GM21786 (cell line): ENCODE data around the gene SLC25A47.
"Not testable (repeated sequence)": the region's sequence is repeated elsewhere in the genome, so short reads cannot be mapped to it uniquely, and the experiment has no call there.

ENCODE experiments used
- ATAC-seq: cut with Tn5 transposase; IDR thresholded peaks from one replicate; pipeline ENCODE4 v1.9.1; 2021; ENCODE audit not compliant: unreplicated experiment

SLC25A47 gene

GRCh38 chr14:100304825-100305323 is 18.3 kb upstream of the SLC25A47 start:
- no peak for ATAC-seq

GRCh38 chr14:100305324-100306100 is 17.6 kb upstream of the SLC25A47 start:
- no peak for ATAC-seq

GRCh38 chr14:100306101-100306997 is 16.8 kb upstream of the SLC25A47 start, which contains the start of gene SLC25A29:
SLC25A29 (minus strand) TSS chr14:100306444; CDS start chr14:100306232, 212 bp downstream.
- ATAC-seq, result peak; percentile 83

GRCh38 chr14:100306998-100307765 is 16.0 kb upstream of the SLC25A47 start:
- ATAC-seq, result no peak

- no peak for ATAC-seq
These were observed 15.2 kb upstream of the SLC25A47 start for GRCh38 chr14:100307766-100308426.

GRCh38 chr14:100308427-100308792 is 14.7 kb upstream of the SLC25A47 start:
- ATAC-seq, result not testable (repeated sequence)

- ATAC-seq, result no peak
These were observed 14.0 kb upstream of the SLC25A47 start for GRCh38 chr14:100309028-100309737.

GRCh38 chr14:100312110-100312876 is 10.8 kb upstream of the SLC25A47 start:
- ATAC-seq, result not testable (repeated sequence)

GRCh38 chr14:100312877-100313400 is 10.2 kb upstream of the SLC25A47 start:
- no peak for ATAC-seq

- no peak for ATAC-seq
These were observed 9.5 kb upstream of the SLC25A47 start for GRCh38 chr14:100313464-100314230.

GRCh38 chr14:100314724-100315123 is 8.4 kb upstream of the SLC25A47 start:
- ATAC-seq, result no peak

GRCh38 chr14:100317389-100317788 is 5.8 kb upstream of the SLC25A47 start:
- no peak for ATAC-seq

- peak; percentile 78 for ATAC-seq
These were observed 5.0 kb upstream of the SLC25A47 start for GRCh38 chr14:100317912-100318808.

- no peak for ATAC-seq
These were observed 2.8 kb upstream of the SLC25A47 start for GRCh38 chr14:100320157-100320856.

- no peak for ATAC-seq
These were observed 1.5 kb upstream of the SLC25A47 start for GRCh38 chr14:100321473-100322137.
